Astrocyte of the cerebellum (primary cell): ENCODE data around the gene CATSPER3.

Source experiments
- DNase-seq: peaks from one replicate; pipeline ENCODE4 v3.0.0-alpha.2; 2011; ENCODE audit warnings: low read depth
- H3K4me3 ChIP-seq: 2 replicates; pipeline ENCODE4 v1.5.1; 2011; ENCODE audit warnings: mild to moderate bottlenecking, low read depth, low read length, moderate library complexity
- CTCF ChIP-seq: IDR thresholded peaks from 2 replicates; pipeline ENCODE4 v1.5.1; 2012; ENCODE audit warnings: low read length, low read depth, moderate library complexity, mild to moderate bottlenecking; ENCODE audit errors: missing control alignments
- in situ Hi-C: cut with HindIII; loops from 2 replicates; pipeline ENCODE4 v1.10.0; 2017; ENCODE audit warnings: low sequenced_read_pairs

CATSPER3 gene

GRCh38 chr5:135027697-135028615 is 60.2 kb downstream of the CATSPER3 start:
- in situ Hi-C loops, result no loop called here
- no peak for TF ChIP-seq CTCF
- DNase-seq, result no peak
- no peak overlapping the region for H3K4me3 ChIP-seq

- no peak overlapping the region for H3K4me3 ChIP-seq
- no peak for TF ChIP-seq CTCF
- in situ Hi-C loops, result no loop called here
- DNase-seq, result no peak
Observed at GRCh38 chr5:135028791-135029476, 61.2 kb downstream of the CATSPER3 start.

- in situ Hi-C loops, result no loop called here
- no peak overlapping the region for H3K4me3 ChIP-seq
- no peak for TF ChIP-seq CTCF
- DNase-seq, result no peak
Observed at GRCh38 chr5:135029477-135030122, 61.9 kb downstream of the CATSPER3 start.

GRCh38 chr5:135030123-135030955 is 62.6 kb downstream of the CATSPER3 start:
- H3K4me3 ChIP-seq, result no peak overlapping the region
- in situ Hi-C loops, result no loop called here
- no peak for TF ChIP-seq CTCF
- no peak for DNase-seq

- no peak overlapping the region for H3K4me3 ChIP-seq
- in situ Hi-C loops, result no loop called here
- DNase-seq, result no peak
Observed at GRCh38 chr5:135030956-135031812, 63.5 kb downstream of the CATSPER3 start.

More at GRCh38 chr5:135030956-135031812, 63.5 kb downstream of the CATSPER3 start:
- TF ChIP-seq CTCF, result no peak
